COLO668 (cell line): Measurements from ENCODE around the gene NAB1.
"Not testable (repeated sequence)": the region's sequence is repeated elsewhere in the genome, so short reads cannot be mapped to it uniquely, and the experiment has no call there.

Source experiments
- DNase-seq: peaks from one replicate; lab custom pipeline; 2025; ENCODE audit not compliant: unreplicated experiment; lab: John Stamatoyannopoulos, UW

Gene NAB1

GRCh38 chr2:190670182-190670946 is 21.5 kb downstream of the NAB1 start:
- DNase-seq, result no peak

- no peak for DNase-seq
Observed at GRCh38 chr2:190674966-190675650, 26.2 kb downstream of the NAB1 start.

- DNase-seq, result no peak
Observed at GRCh38 chr2:190677255-190677654, 28.4 kb downstream of the NAB1 start.

GRCh38 chr2:190678444-190679162 is 29.7 kb downstream of the NAB1 start:
- DNase-seq, result no peak

- DNase-seq, result no peak
Observed at GRCh38 chr2:190679391-190679790, 30.5 kb downstream of the NAB1 start.

DNA sequence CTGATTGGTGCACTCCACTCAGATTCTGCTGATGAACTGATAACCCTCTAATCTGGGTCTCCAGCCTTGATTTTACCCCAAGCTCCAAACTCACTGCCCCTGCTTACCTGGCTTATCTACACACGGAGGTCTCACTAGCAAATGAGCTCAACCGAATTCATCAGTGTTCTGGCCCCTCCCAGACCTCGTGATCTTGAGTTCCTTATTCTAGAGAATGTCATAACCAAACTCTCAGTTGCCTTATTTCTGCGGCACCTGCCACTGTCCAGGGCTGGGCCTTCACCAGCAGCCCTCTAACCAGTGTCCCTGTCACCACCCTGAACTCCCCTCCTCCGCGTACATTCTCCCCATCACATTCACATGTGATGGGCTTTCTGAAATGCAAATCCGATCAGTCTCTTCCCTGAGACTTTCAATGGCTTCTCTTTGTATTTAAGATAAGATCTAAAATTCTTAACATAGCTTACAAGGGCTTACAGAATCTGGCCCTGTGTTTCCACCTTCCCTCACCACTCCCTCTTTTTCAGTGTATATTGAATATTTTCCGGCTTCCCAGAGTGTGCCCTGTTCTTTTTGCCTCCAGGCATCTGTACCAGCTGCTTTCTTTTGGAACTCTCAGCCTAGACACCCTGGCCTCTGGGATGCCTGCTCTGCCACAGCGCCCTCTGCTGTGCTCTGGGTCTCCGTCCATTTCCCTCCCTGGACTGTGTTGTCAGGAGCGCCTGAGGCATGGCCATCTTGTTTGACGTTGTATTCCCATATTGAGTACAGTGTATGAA is 31.1 kb downstream of the NAB1 start:
- DNase-seq, result peak; percentile 44

DNA sequence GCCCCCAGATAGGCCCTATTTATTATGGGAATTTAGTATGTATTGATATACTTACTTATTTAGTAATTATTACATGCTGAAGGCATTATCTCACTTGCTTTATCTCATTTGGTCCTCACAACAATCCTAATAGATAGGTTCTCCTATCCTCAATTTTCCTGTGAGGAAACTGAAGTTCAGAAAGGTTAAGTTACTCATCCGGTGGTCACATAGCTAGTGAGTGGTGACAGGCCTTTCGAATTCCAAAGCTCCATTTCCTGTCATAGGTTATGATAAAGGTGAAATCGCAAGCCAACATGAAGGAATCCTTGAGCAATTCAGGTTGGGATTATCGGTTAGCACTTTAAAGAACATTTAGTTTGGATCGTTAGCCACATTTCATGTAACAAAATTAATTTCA is 33.3 kb downstream of the NAB1 start:
- DNase-seq, result no peak

DNA sequence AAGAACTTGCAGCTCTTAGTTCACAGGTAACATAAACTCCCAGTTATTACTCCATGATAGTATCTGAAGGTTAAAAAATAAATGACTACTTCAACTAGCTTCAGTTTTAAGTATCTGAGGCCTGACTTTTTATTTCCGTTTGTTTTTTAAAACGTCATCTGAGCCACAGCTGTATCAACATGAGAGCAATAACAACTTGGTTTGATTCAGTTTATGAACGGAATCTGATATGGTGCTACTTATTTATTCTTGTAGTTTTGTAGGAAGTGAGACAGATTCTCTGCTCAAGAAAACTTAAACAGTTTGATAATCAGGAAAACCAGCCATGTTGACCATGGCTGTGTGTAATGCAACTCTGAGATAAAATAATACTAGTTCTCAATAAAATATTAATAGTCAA is 34.9 kb downstream of the NAB1 start:
- no peak for DNase-seq

GRCh38 chr2:190684931-190685330 is 36.0 kb downstream of the NAB1 start:
- no peak for DNase-seq

- DNase-seq, result no peak
Observed at GRCh38 chr2:190685333-190685732, 36.5 kb downstream of the NAB1 start.

- no peak for DNase-seq
Observed at GRCh38 chr2:190693533-190694232, 44.8 kb downstream of the NAB1 start.

- no peak for DNase-seq
Observed at GRCh38 chr2:190694479-190694878, 45.6 kb downstream of the NAB1 start.

- DNase-seq, result no peak
Observed at GRCh38 chr2:190695739-190696138, 46.9 kb downstream of the NAB1 start.

DNA sequence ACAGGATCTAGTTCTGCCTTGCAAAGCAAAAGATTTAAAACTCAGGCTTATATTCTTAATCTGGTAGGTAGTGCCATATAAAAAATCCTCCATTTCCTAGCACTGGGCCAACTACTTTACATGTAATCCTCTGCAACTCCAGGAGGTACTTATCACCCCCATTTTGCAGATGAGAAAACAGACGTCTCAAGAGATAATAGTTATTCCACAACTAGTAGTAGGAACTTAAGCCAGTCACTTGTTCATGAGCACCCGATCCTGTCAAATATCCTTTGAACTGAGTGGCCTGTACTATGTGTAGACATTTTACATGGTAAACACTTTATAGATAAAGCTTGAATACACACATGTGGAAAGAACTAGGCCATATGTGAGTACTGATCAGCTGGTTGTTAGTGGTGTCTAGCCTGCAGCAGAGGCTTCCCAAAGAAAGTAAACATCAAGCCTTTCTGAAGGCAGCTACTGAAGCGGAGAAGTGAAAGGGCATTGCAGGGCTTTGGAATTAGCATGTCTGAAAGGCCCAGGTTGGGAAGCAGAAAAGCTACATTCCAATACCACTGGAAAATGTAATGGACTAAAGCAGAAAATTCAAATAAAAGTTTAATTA is 48.0 kb downstream of the NAB1 start:
- DNase-seq, result no peak

- DNase-seq, result no peak
Observed at GRCh38 chr2:190697421-190697820, 48.5 kb downstream of the NAB1 start.

DNA sequence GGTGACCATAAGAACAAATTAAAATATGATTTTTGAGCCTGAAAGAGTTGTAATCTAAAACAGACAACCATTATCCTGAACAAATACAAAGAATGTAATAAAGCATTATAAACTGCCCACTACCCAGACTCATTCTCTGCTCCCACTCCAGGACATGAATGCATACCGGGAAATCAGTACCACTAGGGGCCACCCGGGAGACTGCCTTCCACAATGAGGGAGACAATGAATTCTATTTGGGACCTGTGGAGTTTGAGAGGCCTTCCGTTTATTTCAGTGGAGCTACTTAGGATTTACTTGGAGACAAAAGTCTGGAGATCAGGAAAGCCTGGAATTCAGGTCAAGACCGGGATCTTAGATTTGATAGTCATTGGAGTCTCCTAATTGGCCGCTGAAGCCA is 50.0 kb downstream of the NAB1 start:
- no peak for DNase-seq

- no peak for DNase-seq
Observed at GRCh38 chr2:190701586-190701985, 52.7 kb downstream of the NAB1 start.

DNA sequence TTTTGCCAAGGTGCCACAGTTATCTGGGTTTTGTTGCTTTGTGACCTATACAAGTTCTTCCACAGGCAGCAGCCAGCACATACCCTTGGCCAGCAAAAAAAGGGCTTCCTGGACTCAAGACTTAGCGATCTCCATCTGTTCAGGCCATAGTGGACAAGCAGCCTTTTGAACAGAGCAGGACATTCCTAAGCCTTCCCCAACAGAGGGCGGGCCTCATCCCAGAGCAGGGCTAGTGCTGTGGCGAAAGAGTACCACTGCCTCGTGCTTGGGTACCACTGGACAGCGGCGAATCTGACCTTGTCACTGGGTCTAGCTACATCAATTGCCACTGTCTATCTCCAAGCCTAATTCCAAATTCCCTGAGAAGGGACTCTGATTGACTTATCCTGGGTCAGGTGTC is 56.4 kb downstream of the NAB1 start:
- no peak for DNase-seq

GRCh38 chr2:190707726-190708125 is 58.8 kb downstream of the NAB1 start:
- no peak for DNase-seq

DNA sequence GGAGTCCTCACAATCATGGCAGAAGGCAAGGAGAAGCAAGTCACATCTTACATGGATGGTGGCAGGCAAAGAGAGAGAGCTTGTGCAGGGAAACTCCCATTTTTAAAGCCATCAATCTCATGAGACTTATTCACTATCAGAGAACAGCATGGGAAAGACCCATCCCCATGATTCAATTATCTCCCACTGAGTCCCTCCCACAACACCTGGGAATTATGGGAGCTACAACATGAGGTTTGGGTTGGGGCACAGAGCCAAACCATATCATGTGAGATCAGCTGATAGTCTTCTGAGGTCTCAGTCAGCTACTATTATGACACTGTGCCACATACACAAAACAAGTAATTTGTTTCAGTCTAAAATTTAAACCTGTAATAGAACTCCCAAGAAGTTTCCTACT is 59.8 kb downstream of the NAB1 start:
- not testable (repeated sequence) for DNase-seq
